A549 (cell line): Measurements from ENCODE around the gene IL10. TPM values are rescaled to one million over a fixed set of nuclear protein-coding genes. Genes with fewer than 3 reads are reported as not detected.
A peak's percentile ranks its signal among the peaks of the same experiment; 100 is the strongest.

Source experiments
- ATAC-seq, 2 experiments: fragments of 200-7000 bp in 1 of 2; fragments of >200 bp in 1 of 2; cut with Nextera tagmentation in 1 of 2; cut with Tn5 transposase in 1 of 2; 3 replicates each; pipeline versions ENCODE4 v1.8.0 to v1.9.1; 2018 to 2020; ENCODE audit warnings: mild to moderate bottlenecking in 1 of 2, moderate library complexity in 1 of 2
- CTCF ChIA-PET: fragments of 300-600 bp; sonication (Branson Sonifier 250); formaldehyde crosslinking; extraction: SDS; loops from one replicate; lab custom pipeline; 2021; ENCODE audit warnings: antibody characterized with exemption, inconsistent platforms; lab: Yijun Ruan, JAX
- POLR2A ChIA-PET: fragments of 350-600 bp; formaldehyde crosslinking; extraction: SDS; loops from one replicate; lab custom pipeline; 2021; ENCODE audit warnings: antibody characterized with exemption, inconsistent platforms; lab: Yijun Ruan, JAX
- DNase-seq, 2 experiments: peaks; one replicate each; pipeline versions ENCODE4 v3.0.0 to v3.0.0-alpha.2; 2011 to 2016; ENCODE audit warnings: low read depth in 1 of 2, low spot score in 1 of 2
- FAIRE-seq: peaks from 2 replicates; lab custom pipeline; 2011; peaks lifted over from hg19 to GRCh38; lab: Jason Lieb, UNC
- H3K27ac ChIP-seq, 2 experiments: fragments of >200 bp; sonication (Bioruptor Twin); formaldehyde crosslinking; 3 replicates each; pipeline ENCODE4 v1.5.1; 2016 to 2017
- H3K4me1 ChIP-seq: fragments of >200 bp; sonication (Bioruptor Twin); formaldehyde crosslinking; 3 replicates; pipeline ENCODE4 v1.6.1; 2016
- H3K4me2 ChIP-seq: fragments of >200 bp; sonication (Bioruptor Twin); formaldehyde crosslinking; 3 replicates; pipeline ENCODE4 v1.6.1; 2016
- H3K4me3 ChIP-seq: fragments of >200 bp; sonication (Bioruptor Twin); formaldehyde crosslinking; 3 replicates; pipeline ENCODE4 v1.5.1; 2016
- H3K9me3 ChIP-seq: fragments of >200 bp; sonication (Bioruptor Twin); formaldehyde crosslinking; 3 replicates; pipeline ENCODE4 v1.6.1; 2016
- CEBPB ChIP-seq, 2 experiments: fragments of >200 bp in 1 of 2; sonication (Bioruptor Twin) in 1 of 2; formaldehyde crosslinking in 1 of 2; IDR thresholded peaks; 2 replicates each; pipeline ENCODE4 v1.6.1; 2012 to 2016
- CHD2 ChIP-seq: fragments of 150-350 bp; IDR thresholded peaks from 2 replicates; pipeline ENCODE4 v1.6.1; 2014; ENCODE audit warnings: low read length; ENCODE audit not compliant: partially characterized antibody
- FOSB ChIP-seq: fragments of 250-450 bp; sonication (Bioruptor Pico); IDR thresholded peaks from 2 replicates; pipeline ENCODE4 v1.5.0; 2020; ENCODE audit warnings: mild to moderate bottlenecking, moderate library complexity
- FOXS1 ChIP-seq: fragments of 250-450 bp; sonication (Bioruptor Pico); IDR thresholded peaks from 2 replicates; pipeline ENCODE4 v1.5.0; 2020; ENCODE audit warnings: mild to moderate bottlenecking, moderate library complexity
- HDAC2 ChIP-seq: fragments of 200-600 bp; sonication (generic); IDR thresholded peaks from 2 replicates; pipeline ENCODE4 v1.6.1; 2016
- HOXB13 ChIP-seq: fragments of 250-450 bp; sonication (Bioruptor Pico); IDR thresholded peaks from 2 replicates; pipeline ENCODE4 v1.5.0; 2020; ENCODE audit warnings: low read depth, mild to moderate bottlenecking, moderate library complexity
- JUN ChIP-seq, 2 experiments: fragments of >200 bp; sonication (Bioruptor Twin); formaldehyde crosslinking; IDR thresholded peaks; 2 replicates in 1 of 2; 3 replicates in 1 of 2; pipeline ENCODE4 v1.6.1; 2016 to 2017
- JUNB ChIP-seq: fragments of >200 bp; sonication (Bioruptor Twin); formaldehyde crosslinking; IDR thresholded peaks from 2 replicates; pipeline ENCODE4 v1.6.1; 2016
- KDM5A ChIP-seq: fragments of 200-600 bp; sonication (generic); IDR thresholded peaks from 2 replicates; pipeline ENCODE4 v1.6.1; 2016; ENCODE audit warnings: antibody characterized with exemption, mild to moderate bottlenecking
- MAZ ChIP-seq: fragments of 150-350 bp; IDR thresholded peaks from 2 replicates; pipeline ENCODE4 v1.6.1; 2014; ENCODE audit warnings: antibody characterized with exemption, low read depth, low read length, borderline replicate concordance
- NPAS2 ChIP-seq: fragments of 250-450 bp; sonication (Bioruptor Pico); IDR thresholded peaks from 2 replicates; pipeline ENCODE4 v1.8.0; 2022; ENCODE audit warnings: mild to moderate bottlenecking, moderate library complexity, borderline replicate concordance
- PHF8 ChIP-seq: fragments of 200-600 bp; sonication (generic); IDR thresholded peaks from 2 replicates; pipeline ENCODE4 v1.6.1; 2016; ENCODE audit warnings: low read depth, mild to moderate bottlenecking, antibody characterized with exemption, moderate library complexity, borderline replicate concordance
- RAD21 ChIP-seq, 2 experiments: fragments of >200 bp in 1 of 2; sonication (Bioruptor Twin) in 1 of 2; formaldehyde crosslinking in 1 of 2; IDR thresholded peaks in 1 of 2; conservative IDR thresholded peaks in 1 of 2; 2 replicates in 1 of 2; 3 replicates in 1 of 2; pipeline ENCODE4 v1.6.1; 2012 to 2018; ENCODE audit warnings: inconsistent platforms in 1 of 2
- REST ChIP-seq: fragments of 200-600 bp; sonication (generic); IDR thresholded peaks from 2 replicates; pipeline ENCODE4 v1.6.1; 2016; ENCODE audit warnings: antibody characterized with exemption, mild to moderate bottlenecking, moderate library complexity
- RFX5 ChIP-seq: fragments of 450-650 bp; IDR thresholded peaks from 2 replicates; pipeline ENCODE4 v1.7.1; 2014; ENCODE audit warnings: antibody characterized with exemption, mild to moderate bottlenecking, moderate library complexity
- SMC3 ChIP-seq: fragments of >200 bp; sonication (Bioruptor Twin); formaldehyde crosslinking; IDR thresholded peaks from 3 replicates; pipeline ENCODE4 v1.6.1; 2018; ENCODE audit warnings: inconsistent platforms
- TP53 ChIP-seq: fragments of 250-450 bp; sonication (Bioruptor Pico); IDR thresholded peaks from 2 replicates; pipeline ENCODE4 v1.5.0; 2021; ENCODE audit warnings: mild to moderate bottlenecking, moderate library complexity
- ZC3H11A ChIP-seq: fragments of 450-650 bp; IDR thresholded peaks from 2 replicates; pipeline ENCODE4 v1.6.1; 2014; ENCODE audit warnings: antibody characterized with exemption, mild to moderate bottlenecking
- WGBS: methylation state at CpG from one replicate; pipeline ENCODE4 v1.1.6; 2017; ENCODE audit errors: missing lambda C conversion rate; 5-methylcytosine and 5-hydroxymethylcytosine counted together
- polyA plus RNA-seq, 4 experiments: library from polyadenylated mRNA; depleted of rRNA in 3 of 4; stranded (reverse); fragments of >200 nt; fragmentation: RNase III in 1 of 4; extraction: RNeasy Plus Mini Kit Qiagen cat#74134 plus additional on column Dnase treatment in 1 of 4; gene quantifications; 2 replicates in 3 of 4; 3 replicates in 1 of 4; pipeline ENCODE4 v1.2.3, GENCODE V29; 2011 to 2017
- TF ChIP-seq, protein P1 (sequence below): fragments of >200 bp; sonication (Bioruptor Twin); formaldehyde crosslinking; IDR thresholded peaks from 3 replicates; pipeline ENCODE4 v1.6.1; 2016
- TF ChIP-seq, protein P2 (sequence below): IDR thresholded peaks from 2 replicates; pipeline ENCODE4 v1.6.1; 2012; ENCODE audit warnings: low read depth, borderline replicate concordance
- TF ChIP-seq, protein P3 (sequence below): fragments of >200 bp; sonication (Bioruptor Twin); formaldehyde crosslinking; IDR thresholded peaks from 3 replicates; pipeline ENCODE4 v1.5.1; 2016

The IL10 gene
- polyA plus RNA-seq, 2 of the 4 experiments (the other 2 are of a cell fraction), result not detected

- CTCF ChIA-PET, result interaction anchor here (0.6 to 2.8 kb wide), 23 partner anchors 8 to 202 kb away, joined by 3 to 15 read pairs (median 4); partner anchors contain the start of gene DYRK3
Observed at GRCh38 chr1:206809504-206810084, 37.3 kb upstream of the IL10 start.

GRCh38 chr1:206808615-206809014, 36.3 kb upstream of the IL10 start:
- H3K4me2 ChIP-seq, result no peak overlapping the region
- DNase-seq (peak in 1 of 2 experiments; percentile 30), ATAC-seq (peak in 1 of 2 experiments; percentile 84; a peak in 3 of 6 replicates), FAIRE-seq (no peak)
- WGBS, result 4% methylated on average over 2 of the region's 2 CpGs
- H3K4me3 ChIP-seq, result no peak overlapping the region
- H3K4me1 ChIP-seq, result no peaks in the 10 kb centered on the region
- TF ChIP-seq PHF8, result no peak
- peak; percentile 27 to 55; a peak in 2 of 5 replicates for TF ChIP-seq RAD21 (conservative IDR thresholded peaks at IDR 0.05 in 1 of 2, IDR thresholded peaks at IDR 0.05 in 1 of 2)
- 0 out of 3 replicates have a peak, but pooled peaks have one; percentile 13 for TF ChIP-seq SMC3
- CTCF ChIA-PET, result interaction anchor here (0.9 to 2.5 kb wide), 15 partner anchors 9 to 201 kb away, joined by 3 to 15 read pairs (median 5); partner anchors contain the start of gene DYRK3
- H3K27ac ChIP-seq, result no peak overlapping the region
- POLR2A ChIA-PET, result no interaction called here
- peaks cover 15% of the 10 kb centered on the region for H3K9me3 ChIP-seq

More at GRCh38 chr1:206809504-206810084, 37.3 kb upstream of the IL10 start:
- no peak overlapping the region for H3K4me3 ChIP-seq
- DNase-seq (peak; percentile 16 to 44), ATAC-seq (peak; percentile 71 to 85; a peak in 4 of 6 replicates)
- POLR2A ChIA-PET, result no interaction called here
- no peak overlapping the region for H3K4me2 ChIP-seq
- WGBS, result 16% methylated on average over 4 of the region's 4 CpGs
- H3K4me1 ChIP-seq, result no peaks in the 10 kb centered on the region
- TF ChIP-seq, protein P1, sequence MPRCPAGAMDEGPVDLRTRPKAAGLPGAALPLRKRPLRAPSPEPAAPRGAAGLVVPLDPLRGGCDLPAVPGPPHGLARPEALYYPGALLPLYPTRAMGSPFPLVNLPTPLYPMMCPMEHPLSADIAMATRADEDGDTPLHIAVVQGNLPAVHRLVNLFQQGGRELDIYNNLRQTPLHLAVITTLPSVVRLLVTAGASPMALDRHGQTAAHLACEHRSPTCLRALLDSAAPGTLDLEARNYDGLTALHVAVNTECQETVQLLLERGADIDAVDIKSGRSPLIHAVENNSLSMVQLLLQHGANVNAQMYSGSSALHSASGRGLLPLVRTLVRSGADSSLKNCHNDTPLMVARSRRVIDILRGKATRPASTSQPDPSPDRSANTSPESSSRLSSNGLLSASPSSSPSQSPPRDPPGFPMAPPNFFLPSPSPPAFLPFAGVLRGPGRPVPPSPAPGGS, result no peak
- peak; percentile 49 to 61 for TF ChIP-seq RAD21 (conservative IDR thresholded peaks at IDR 0.05 in 1 of 2, IDR thresholded peaks at IDR 0.05 in 1 of 2)
- TF ChIP-seq TP53, result no peak
- no peak for TF ChIP-seq NPAS2 (CRISPR knock-in tag)
- TF ChIP-seq REST, result no peak
- TF ChIP-seq, protein P2, sequence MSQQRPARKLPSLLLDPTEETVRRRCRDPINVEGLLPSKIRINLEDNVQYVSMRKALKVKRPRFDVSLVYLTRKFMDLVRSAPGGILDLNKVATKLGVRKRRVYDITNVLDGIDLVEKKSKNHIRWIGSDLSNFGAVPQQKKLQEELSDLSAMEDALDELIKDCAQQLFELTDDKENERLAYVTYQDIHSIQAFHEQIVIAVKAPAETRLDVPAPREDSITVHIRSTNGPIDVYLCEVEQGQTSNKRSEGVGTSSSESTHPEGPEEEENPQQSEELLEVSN, result no peak
- TF ChIP-seq CEBPB (IDR thresholded peaks at IDR 0.05), result peak in 1 of 2 experiments; percentile 56; a peak in 1 of 4 replicates
- peak; percentile 48; the same call in 2 of the 3 replicates for TF ChIP-seq SMC3
- TF ChIP-seq, protein P3, sequence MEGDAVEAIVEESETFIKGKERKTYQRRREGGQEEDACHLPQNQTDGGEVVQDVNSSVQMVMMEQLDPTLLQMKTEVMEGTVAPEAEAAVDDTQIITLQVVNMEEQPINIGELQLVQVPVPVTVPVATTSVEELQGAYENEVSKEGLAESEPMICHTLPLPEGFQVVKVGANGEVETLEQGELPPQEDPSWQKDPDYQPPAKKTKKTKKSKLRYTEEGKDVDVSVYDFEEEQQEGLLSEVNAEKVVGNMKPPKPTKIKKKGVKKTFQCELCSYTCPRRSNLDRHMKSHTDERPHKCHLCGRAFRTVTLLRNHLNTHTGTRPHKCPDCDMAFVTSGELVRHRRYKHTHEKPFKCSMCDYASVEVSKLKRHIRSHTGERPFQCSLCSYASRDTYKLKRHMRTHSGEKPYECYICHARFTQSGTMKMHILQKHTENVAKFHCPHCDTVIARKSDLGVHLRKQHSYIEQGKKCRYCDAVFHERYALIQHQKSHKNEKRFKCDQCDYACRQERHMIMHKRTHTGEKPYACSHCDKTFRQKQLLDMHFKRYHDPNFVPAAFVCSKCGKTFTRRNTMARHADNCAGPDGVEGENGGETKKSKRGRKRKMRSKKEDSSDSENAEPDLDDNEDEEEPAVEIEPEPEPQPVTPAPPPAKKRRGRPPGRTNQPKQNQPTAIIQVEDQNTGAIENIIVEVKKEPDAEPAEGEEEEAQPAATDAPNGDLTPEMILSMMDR, result peak; percentile 47
- TF ChIP-seq, all 56 proteins: peak for 4
- Histone ChIP-seq H3K27ac (no peak overlapping the region), H3K9me3 (peaks cover 15% of the 10 kb centered on the region)
- no peak for FAIRE-seq

GRCh38 chr1:206805357-206805756, 33.1 kb upstream of the IL10 start:
- 2% methylated on average over 1 of the region's 1 CpG for WGBS
- Histone ChIP-seq H3K9me3 (no peaks in the 10 kb centered on the region; the same call in 2 of the 3 replicates), H3K4me3 (no peak overlapping the region), H3K27ac (no peak overlapping the region), H3K4me1 (no peaks in the 10 kb centered on the region), H3K4me2 (no peak overlapping the region)
- no peak for DNase-seq
- ChIA-PET CTCF (interaction anchor here (0.9 to 1.5 kb wide), 2 partner anchors 70 to 107 kb away, joined by 3 to 4 read pairs; no protein-coding TSS in a partner anchor), POLR2A (no interaction called here)
- FAIRE-seq, result no peak
- ATAC-seq, result no peak
- TF ChIP-seq CHD2, result no peak
- no peak for TF ChIP-seq MAZ
- no peak for TF ChIP-seq ZC3H11A
- no peak for TF ChIP-seq FOSB
- no peak for TF ChIP-seq HDAC2
- TF ChIP-seq HOXB13 (CRISPR knock-in tag), result no peak
- TF ChIP-seq JUNB, result no peak
- no peak for TF ChIP-seq FOXS1 (CRISPR knock-in tag)
- no peak for TF ChIP-seq RFX5
- no peak for TF ChIP-seq JUN (IDR thresholded peaks at IDR 0.05)
- no peak for TF ChIP-seq KDM5A
- TF ChIP-seq, protein P3, result no peak
